ENCODE measurements around the gene TSNAXIP1.

DNA sequence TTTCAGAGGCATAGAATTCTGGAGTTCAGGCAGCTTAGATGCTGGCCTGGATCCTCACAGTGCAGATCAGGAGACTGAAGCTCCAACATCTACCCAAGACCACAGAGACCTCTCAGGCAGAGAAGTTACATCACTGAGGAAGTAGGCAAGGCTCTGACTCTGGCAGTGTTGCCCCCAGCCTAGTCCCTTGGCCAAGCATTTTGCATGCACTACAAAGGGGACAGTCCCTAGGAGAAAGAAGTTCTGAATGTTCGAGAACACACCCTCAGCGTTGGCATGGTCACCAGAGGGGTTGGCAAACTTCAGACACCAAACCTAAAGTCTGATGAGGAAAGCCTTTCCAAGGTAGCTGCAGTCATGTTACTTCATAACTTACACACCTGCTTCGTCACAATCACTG, 2.8 kb upstream of the TSNAXIP1 start:
- TF ChIP-seq POLR2A (IDR thresholded peaks at IDR 0.05), result no peak
- TF ChIP-seq, protein P1, sequence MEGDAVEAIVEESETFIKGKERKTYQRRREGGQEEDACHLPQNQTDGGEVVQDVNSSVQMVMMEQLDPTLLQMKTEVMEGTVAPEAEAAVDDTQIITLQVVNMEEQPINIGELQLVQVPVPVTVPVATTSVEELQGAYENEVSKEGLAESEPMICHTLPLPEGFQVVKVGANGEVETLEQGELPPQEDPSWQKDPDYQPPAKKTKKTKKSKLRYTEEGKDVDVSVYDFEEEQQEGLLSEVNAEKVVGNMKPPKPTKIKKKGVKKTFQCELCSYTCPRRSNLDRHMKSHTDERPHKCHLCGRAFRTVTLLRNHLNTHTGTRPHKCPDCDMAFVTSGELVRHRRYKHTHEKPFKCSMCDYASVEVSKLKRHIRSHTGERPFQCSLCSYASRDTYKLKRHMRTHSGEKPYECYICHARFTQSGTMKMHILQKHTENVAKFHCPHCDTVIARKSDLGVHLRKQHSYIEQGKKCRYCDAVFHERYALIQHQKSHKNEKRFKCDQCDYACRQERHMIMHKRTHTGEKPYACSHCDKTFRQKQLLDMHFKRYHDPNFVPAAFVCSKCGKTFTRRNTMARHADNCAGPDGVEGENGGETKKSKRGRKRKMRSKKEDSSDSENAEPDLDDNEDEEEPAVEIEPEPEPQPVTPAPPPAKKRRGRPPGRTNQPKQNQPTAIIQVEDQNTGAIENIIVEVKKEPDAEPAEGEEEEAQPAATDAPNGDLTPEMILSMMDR (IDR thresholded peaks at IDR 0.05), result no peak
